ENCODE data around the gene GCGR.

Gene GCGR

DNA sequence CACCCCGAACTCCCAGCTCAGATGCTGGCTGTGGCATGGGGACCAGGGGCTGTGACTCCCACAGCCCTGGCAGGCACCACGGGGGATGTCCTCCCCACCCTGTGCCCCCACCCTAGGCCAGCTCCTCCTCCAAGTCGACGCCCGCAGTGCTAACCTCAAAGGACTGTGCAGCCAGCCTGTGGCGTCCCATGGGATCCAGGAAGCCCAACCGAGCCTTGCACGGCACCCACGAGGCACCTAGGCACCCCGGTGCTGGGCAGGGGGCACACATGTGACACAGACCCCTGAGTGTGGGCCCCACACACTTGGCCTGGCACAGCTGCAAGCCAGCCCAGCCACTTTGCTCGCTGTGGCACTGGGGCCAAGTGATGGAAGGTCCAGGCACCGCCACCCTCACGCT lies 3.9 kb downstream of the GCGR start:
- H3K4me3 ChIP-seq (ENCODE audit: low read length) = no peak overlapping the region
- TF ChIP-seq ZNF274 (IDR thresholded peaks at IDR 0.05; ENCODE audit: low read depth, low read length) = no peak

DNA sequence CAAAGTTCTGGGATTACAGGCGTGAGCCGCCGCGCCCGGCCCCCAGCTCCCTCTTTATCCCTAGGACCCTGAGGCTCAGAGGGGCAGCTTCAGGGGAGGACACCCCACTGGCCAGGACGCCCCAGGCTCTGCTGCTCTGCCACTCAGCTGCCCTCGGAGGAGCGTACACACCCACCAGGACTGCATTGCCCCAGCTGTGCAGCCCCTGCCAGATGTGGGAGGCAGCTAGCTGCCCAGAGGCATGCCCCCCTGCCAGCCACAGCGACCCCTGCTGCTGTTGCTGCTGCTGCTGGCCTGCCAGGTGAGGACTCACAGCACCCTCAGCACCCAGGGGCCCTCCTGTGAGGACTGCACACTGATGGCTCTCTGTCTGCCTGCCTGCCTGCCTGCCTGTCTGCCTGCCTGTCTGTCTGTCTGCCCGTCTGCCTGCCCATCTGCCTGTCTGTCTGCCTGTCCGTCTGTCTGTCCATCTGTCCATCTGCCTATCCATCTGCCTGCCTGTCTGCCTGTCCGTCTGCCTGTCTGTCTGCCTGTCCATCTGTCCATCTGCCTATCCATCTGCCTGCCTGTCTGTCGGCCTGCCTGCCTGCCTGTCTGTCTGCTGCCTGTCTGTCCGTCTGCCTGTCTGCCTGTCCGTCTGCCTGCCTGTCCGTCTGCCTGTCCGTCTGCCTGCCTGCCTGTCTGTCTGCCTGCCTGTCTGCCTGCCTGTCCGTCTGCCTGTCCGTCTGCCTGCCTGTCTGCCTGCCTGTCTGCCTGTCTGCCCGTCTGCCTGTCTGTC lies 5.0 kb downstream of the GCGR start:
- H3K4me3 ChIP-seq (ENCODE audit: low read length) = no peak overlapping the region
- no peak for TF ChIP-seq ZNF274 (IDR thresholded peaks at IDR 0.05; ENCODE audit: low read depth, low read length)

DNA sequence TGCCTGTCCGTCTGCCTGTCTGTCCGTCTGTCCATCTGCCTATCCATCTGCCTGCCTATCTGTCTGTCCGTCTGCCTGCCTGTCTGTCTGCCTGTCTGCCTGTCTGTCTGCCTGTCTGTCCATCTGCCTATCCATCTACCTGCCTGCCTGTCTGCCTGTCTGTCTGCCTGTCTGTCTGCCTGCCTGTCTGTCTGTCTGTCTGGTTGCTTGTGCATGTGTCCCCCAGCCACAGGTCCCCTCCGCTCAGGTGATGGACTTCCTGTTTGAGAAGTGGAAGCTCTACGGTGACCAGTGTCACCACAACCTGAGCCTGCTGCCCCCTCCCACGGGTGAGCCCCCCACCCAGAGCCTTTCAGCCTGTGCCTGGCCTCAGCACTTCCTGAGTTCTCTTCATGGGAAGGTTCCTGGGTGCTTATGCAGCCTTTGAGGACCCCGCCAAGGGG lies 5.6 kb downstream of the GCGR start:
- no peak overlapping the region for H3K4me3 ChIP-seq (ENCODE audit: low read length)
- no peak for TF ChIP-seq ZNF274 (IDR thresholded peaks at IDR 0.05; ENCODE audit: low read depth, low read length)

DNA sequence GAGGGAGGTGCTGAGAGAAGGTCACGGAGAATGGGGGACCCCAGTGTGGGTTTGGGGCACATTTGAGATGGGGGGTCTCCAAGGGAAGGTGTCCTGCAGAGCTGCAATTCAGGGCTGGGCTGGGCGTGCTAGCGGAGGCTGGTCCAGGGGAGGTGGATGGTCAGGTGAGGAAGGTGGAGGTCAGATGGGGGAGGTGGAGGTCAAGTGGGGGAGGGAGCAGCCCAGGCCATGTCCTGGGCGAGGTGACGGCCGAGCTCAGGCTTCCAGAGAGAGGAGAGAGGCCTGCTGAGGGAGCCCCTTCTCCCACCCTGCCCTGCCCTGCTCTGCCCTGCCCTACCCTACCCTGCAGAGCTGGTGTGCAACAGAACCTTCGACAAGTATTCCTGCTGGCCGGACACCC lies 6.5 kb downstream of the GCGR start:
- no peak overlapping the region for H3K4me3 ChIP-seq (ENCODE audit: low read length)
- TF ChIP-seq ZNF274 (IDR thresholded peaks at IDR 0.05; ENCODE audit: low read depth, low read length) = no peak

DNA sequence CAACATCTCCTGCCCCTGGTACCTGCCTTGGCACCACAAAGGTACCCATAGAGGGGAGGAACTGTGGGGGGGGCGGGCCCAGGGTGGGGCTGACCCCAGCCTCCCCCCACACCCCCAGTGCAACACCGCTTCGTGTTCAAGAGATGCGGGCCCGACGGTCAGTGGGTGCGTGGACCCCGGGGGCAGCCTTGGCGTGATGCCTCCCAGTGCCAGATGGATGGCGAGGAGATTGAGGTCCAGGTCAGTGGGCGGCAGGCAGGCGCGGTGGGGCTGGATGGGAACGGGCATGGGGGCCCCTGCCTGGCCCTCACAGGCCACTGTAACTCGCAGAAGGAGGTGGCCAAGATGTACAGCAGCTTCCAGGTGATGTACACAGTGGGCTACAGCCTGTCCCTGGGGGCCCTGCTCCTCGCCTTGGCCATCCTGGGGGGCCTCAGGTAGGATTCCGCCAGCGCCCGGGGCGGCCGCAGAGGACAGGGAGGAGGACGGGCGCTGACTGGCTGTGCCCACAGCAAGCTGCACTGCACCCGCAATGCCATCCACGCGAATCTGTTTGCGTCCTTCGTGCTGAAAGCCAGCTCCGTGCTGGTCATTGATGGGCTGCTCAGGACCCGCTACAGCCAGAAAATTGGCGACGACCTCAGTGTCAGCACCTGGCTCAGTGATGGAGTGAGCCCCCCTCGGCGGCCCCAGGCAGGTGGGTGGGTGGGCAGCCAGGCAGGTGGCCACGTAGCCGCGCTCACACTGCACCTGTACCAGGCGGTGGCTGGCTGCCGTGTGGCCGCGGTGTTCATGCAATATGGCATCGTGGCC lies 7.1 kb downstream of the GCGR start:
- no peak overlapping the region for H3K4me3 ChIP-seq (ENCODE audit: low read length)
- TF ChIP-seq ZNF274 (IDR thresholded peaks at IDR 0.05; ENCODE audit: low read depth, low read length) = no peak

DNA sequence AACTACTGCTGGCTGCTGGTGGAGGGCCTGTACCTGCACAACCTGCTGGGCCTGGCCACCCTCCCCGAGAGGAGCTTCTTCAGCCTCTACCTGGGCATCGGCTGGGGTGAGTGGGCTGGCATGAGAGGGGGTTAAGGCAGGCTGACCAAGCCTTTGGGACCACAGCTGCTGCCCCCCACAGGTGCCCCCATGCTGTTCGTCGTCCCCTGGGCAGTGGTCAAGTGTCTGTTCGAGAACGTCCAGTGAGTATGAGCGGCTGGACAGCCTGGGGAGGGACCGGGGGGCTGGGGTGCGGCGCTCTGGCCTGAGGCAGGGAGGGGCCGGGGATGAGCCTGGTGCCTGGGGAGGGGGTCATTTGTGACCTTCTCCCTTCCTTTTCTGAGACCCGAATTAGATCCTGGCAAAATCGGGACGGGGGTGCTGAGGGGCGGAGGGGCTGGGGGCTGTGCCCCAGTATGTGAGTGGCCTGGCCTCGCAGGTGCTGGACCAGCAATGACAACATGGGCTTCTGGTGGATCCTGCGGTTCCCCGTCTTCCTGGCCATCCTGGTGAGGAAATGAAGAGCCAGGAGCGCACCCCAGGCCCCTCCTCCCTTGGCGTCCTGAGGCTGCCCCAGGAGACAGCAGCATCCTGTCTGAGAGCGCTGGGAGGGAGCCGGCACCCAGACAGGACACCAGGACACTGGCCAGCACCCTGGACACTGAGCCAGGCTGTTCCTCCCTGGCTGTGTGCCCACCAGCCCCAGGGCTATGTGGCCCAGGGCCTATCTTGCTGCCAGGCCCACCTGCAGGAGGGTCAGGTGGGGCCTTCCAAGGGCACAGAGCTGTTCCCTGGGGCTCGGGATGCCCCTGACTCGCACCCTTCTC lies 8.0 kb downstream of the GCGR start:
- TF ChIP-seq ZNF274 (IDR thresholded peaks at IDR 0.05; ENCODE audit: low read depth, low read length) = no peak

DNA sequence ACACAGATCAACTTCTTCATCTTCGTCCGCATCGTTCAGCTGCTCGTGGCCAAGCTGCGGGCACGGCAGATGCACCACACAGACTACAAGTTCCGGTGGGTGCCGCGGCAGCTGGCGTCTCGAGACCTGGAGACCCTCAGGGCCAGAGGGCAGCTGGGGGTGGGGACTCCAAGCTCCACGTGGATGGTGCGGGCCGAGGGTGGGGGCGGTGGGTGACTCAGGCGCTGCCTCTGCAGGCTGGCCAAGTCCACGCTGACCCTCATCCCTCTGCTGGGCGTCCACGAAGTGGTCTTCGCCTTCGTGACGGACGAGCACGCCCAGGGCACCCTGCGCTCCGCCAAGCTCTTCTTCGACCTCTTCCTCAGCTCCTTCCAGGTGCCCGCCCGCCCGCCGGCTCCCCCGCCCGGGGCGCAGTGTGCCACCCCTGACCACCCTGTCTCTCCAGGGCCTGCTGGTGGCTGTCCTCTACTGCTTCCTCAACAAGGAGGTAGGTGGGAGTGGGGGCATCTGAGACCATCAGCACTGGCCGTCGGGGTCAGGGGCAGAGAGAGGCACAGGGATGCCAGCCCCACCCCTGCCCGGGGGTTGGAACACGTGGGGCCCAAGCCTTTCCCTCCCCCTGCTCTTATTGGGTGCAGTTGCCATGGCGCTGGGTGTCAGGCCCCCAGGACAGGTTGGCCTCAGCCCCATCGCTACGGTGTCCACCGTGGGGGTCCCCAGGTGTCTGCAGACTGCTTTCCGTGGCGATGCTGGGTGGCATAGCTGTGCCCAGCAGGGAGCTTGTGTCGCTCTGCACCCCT lies 8.8 kb downstream of the GCGR start:
- TF ChIP-seq ZNF274 (IDR thresholded peaks at IDR 0.05; ENCODE audit: low read depth, low read length) = no peak
- no peak overlapping the region for H3K4me3 ChIP-seq (ENCODE audit: low read length)

More for the DNA sequence above, 8.0 kb downstream of the GCGR start:
- H3K4me3 ChIP-seq (ENCODE audit: low read length) = no peak overlapping the region

DNA sequence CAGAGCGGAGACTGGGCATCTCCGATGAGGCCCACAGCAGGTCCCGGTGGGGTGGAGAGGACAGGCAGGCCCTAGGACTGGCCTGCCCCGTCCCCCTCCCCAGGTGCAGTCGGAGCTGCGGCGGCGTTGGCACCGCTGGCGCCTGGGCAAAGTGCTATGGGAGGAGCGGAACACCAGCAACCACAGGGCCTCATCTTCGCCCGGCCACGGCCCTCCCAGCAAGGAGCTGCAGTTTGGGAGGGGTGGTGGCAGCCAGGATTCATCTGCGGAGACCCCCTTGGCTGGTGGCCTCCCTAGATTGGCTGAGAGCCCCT lies 9.4 kb downstream of the GCGR start:
- no peak for TF ChIP-seq ZNF274 (IDR thresholded peaks at IDR 0.05; ENCODE audit: low read depth, low read length)
- H3K4me3 ChIP-seq (ENCODE audit: low read length) = no peak overlapping the region

DNA sequence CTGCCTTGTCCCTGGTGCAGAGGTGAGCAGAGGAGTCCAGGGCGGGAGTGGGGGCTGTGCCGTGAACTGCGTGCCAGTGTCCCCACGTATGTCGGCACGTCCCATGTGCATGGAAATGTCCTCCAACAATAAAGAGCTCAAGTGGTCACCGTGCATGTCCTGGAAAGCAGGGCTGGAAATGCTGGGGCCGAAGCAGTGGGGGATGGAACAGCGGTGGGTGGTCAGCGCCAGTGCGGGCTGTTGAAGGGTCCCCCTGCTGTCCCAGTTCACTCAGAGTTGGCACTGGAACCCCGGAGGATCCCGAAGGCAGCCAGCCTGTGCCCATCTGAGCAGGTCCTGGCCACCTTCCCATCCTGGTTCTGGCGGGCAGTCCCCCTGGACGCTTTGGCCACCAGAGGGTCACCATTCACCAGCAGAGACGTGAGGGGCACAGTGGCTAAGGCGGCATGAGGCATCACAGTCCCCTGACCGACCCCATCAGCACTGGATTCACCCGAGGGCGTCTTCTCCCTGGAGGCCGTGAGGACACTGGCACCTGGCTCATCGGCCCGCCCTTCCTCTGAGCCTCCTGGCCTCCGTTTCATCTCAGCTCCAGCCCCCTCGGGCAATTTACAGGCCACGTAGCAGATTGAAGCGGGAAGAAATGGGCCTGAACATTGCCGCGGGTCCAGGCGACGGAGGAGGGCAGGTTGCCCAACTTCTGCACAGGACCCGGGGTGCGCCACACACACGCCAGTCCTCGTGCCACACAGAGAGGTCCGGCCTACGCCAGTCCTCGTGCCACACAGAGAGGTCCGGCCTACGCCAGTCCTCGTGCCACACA lies 10.1 kb downstream of the GCGR start:
- H3K4me3 ChIP-seq (ENCODE audit: low read length) = no peak overlapping the region
- no peak for TF ChIP-seq ZNF274 (IDR thresholded peaks at IDR 0.05; ENCODE audit: low read depth, low read length)

DNA sequence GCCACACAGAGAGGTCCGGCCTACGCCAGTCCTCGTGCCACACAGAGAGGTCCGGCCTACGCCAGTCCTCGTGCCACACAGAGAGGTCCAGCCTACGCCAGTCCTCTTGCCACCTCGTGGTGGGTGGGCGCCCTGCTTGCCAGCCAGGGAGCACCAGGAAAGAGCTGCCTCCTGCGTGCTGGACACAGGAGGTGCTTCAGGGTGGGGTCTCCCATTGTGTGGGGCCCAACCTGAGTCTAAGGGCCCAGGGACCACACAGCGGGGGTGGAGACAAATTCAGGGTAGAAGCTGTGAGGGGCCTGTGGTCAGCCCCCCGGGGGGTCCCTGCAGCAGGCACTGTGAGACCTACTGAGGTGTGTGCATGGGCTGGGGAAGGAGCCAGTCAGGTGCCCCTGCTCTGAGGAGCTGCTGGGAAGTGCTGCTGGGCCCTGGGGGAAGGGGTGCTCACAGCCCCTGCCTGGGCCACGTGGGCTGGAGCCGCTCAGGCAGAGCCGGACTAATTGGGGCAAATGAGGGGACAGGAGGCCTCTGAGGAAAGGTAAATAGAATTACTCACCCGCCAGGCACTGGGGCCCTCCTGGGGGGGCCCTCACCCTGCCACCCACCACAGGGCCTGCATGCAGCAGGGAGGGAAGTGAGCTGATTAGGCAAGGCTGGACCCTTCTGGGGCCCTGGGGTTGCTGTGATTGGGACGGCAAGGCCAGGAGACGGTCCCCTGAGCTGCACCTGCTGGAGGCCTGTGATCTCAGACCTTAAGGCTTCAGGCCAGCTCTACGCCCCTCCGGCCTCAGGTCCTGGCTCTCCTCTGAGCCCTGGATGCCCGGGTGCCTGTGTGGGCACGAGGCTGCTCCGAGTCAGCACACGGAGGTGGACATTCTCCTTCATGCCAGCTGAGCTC lies 11.0 kb downstream of the GCGR start:
- H3K4me3 ChIP-seq (ENCODE audit: low read length) = no peak overlapping the region
- no peak for TF ChIP-seq ZNF274 (IDR thresholded peaks at IDR 0.05; ENCODE audit: low read depth, low read length)

DNA sequence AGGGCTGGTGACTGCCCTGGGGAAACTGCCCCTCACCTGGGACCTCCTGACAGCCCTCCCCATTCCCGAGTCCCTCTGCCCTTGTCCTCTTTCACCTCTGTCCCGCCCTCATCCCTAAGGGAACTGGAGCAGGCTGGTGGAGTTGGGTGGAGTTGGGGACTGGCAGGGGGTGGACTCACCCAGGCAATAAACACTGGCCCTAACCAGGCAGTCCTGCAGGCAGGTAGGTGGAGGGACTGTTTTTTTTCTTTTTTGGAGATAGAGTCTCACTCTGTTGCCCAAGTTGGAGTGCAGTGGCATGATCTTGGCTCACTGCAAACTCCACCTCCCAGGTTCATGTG lies 11.7 kb downstream of the GCGR start:
- no peak overlapping the region for H3K4me3 ChIP-seq (ENCODE audit: low read length)
- no peak for TF ChIP-seq ZNF274 (IDR thresholded peaks at IDR 0.05; ENCODE audit: low read depth, low read length)

DNA sequence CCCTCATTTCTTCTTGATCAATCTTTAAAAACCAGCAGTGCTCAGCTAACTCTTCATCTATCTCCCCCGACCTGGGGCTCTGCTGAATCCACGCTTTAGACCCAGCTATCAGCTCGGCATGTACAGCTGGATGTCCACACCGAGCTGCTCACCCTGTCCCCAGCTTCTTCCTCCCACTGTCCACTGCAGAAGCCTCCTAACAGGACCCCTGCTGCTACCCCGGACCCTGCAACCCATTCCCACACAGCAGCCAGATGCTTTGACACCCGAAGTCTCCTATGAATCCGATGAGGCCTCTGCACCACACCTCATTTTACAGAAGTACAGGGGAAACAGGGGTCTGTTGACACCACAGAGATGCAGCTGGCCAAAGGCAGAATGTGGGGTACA lies 13.8 kb downstream of the GCGR start:
- no peak for TF ChIP-seq ZNF274 (IDR thresholded peaks at IDR 0.05; ENCODE audit: low read depth, low read length)
- no peak overlapping the region for H3K4me3 ChIP-seq (ENCODE audit: low read length)
